ENCODE measurements around the gene CSRP1. TPM values are rescaled to one million over a fixed set of nuclear protein-coding genes. Genes with fewer than 3 reads are reported as not detected.

The CSRP1 gene
- total and polyA plus RNA-seq, 9 of the 15 experiments (the other 6 are each of a cell fraction or from before 2014, with no cell fraction given), result 6.8 to 39.4 (median 23.7) TPM

DNA sequence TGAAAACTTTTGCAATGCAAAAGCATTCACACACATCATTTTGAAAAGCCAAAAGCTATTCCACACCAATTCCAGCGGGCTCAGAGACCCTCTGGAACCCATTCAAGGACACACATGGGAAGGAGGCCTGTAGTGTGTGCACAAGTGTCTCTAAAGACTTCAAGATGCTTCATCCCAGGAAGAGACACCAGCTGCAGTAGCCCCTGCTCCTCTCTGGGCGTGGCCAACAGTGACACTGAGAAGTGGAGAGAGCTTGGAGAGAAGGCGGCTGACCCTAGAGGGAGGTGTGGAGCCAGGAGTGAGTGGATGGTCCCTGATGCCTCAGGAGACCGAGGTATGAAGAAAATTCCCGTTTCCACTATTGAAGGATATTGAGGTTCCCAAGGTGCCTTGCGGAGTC lies 70.5 kb downstream of the CSRP1 start:
- Histone ChIP-seq H2AFZ (ENCODE audit: low read depth, low read length) (no peak overlapping the region), H3K27ac (ENCODE audit: extremely low read depth, low read depth, low read length) (no peak overlapping the region), H3K27me3 (ENCODE audit: control insufficient read depth in 2 of 2, insufficient read depth in 2 of 2, low read length in 2 of 2) (peaks cover 0 to 21% of the 10 kb centered on the region in 2 experiments; a peak in 3 of 5 replicates), H3K36me3 (ENCODE audit: control insufficient read depth, insufficient read depth, low read length) (no peaks in the 10 kb centered on the region), H3K4me2 (ENCODE audit: insufficient read depth, low read length) (no peak overlapping the region), H3K4me1 (replicated peaks in 1 of 2; ENCODE audit: control insufficient read depth in 2 of 2, insufficient read depth in 2 of 2, low read length in 2 of 2) (peaks cover 0 to 4% of the 10 kb centered on the region in 2 experiments; a peak in 2 of 5 replicates), H4K20me1 (replicated peaks; ENCODE audit: control insufficient read depth, insufficient read depth, low read length) (no peaks in the 10 kb centered on the region), H3K9ac (ENCODE audit: insufficient read depth in 1 of 2, low read depth in 2 of 2, low read length in 2 of 2) (no peak overlapping the region), H3K79me2 (ENCODE audit: control insufficient read depth, insufficient read depth, low read length) (no peaks in the 10 kb centered on the region), H3K9me3 (replicated peaks; ENCODE audit: control insufficient read depth, insufficient read depth, low read depth, low read length) (no peaks in the 10 kb centered on the region), H3K9me1 (ENCODE audit: control insufficient read depth, insufficient read depth, low read length) (peaks cover 3% of the 10 kb centered on the region), H3K4me3 (no peak overlapping the region)
- FAIRE-seq (no peak), ATAC-seq (peak; percentile 92), DNase-seq (ENCODE audit: extremely low read depth in 1 of 4, low spot score in 3 of 4) (peak in 3 of 4 experiments; percentile 49 to 60 (median 56))
- in situ Hi-C loops (cut with MboI), result no loop called here
- ChIA-PET CTCF (ENCODE audit: low intra/inter-chr PET ratio) (interaction anchor here (0.8 to 3.5 kb wide), 5 partner anchors 11 to 79 kb away, joined by 3 to 30 read pairs (median 9); no protein-coding TSS in a partner anchor), POLR2A (interaction anchor here (0.7 to 1.7 kb wide), 5 partner anchors 12 to 77 kb away, joined by 3 to 4 read pairs (median 3); no protein-coding TSS in a partner anchor)
- BruUV-seq (replicated peaks), result no TSS peak
- intact Hi-C loops (cut with micrococcal nuclease), result no loop called here
- WGBS (ENCODE audit: insufficient coverage, low coverage, missing lambda C conversion rate), result 5% methylated on average over 6 of the region's 6 CpGs
- TF ChIP-seq RAD21 (CRISPR knock-in tag; conservative IDR thresholded peaks at IDR 0.05 in 1 of 2, IDR thresholded peaks at IDR 0.05 in 1 of 2), result peak in 1 of 2 experiments; percentile 38; a peak in 2 of 4 replicates
- peak; percentile 14; the same call in 1 of the 2 replicates for TF ChIP-seq REST (IDR thresholded peaks at IDR 0.05; ENCODE audit: borderline replicate concordance)
- TF ChIP-seq REST (CRISPR knock-in tag; IDR thresholded peaks at IDR 0.05; ENCODE audit: low read depth), result no peak
- TF ChIP-seq DDX20 (tag; IDR thresholded peaks at IDR 0.05; ENCODE audit: low read depth), result no peak
- no peak for TF ChIP-seq HCFC1 (IDR thresholded peaks at IDR 0.05; ENCODE audit: low read depth, low read length)
